ENCODE measurements around the gene ERCC3.
"Not testable (repeated sequence)": the region's sequence is repeated elsewhere in the genome, so short reads cannot be mapped to it uniquely, and the experiment has no call there.

ERCC3 gene

DNA sequence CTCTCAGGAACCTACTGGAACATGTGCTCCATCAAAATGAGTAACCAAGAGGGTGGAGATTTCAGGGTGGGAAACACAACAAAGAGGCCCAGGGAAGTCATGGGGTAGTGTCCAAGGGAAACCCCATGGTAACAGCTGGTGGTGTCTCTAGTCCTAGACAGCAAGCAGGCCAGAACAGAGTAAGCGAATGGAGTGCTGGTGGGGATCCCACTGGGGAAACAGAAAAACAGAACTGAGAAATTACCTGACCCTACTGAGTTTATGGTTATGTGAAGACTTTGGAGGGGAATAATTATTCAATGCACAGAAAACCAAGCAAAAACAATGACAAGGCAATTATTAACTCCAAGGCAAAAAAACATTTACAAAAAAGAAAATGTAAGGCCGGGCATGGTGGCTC lies 16.9 kb downstream of the ERCC3 start:
- no peak for DNase-seq

GRCh38 chr2:127275789-127276188 lies 18.2 kb downstream of the ERCC3 start:
- no peak for DNase-seq

DNA sequence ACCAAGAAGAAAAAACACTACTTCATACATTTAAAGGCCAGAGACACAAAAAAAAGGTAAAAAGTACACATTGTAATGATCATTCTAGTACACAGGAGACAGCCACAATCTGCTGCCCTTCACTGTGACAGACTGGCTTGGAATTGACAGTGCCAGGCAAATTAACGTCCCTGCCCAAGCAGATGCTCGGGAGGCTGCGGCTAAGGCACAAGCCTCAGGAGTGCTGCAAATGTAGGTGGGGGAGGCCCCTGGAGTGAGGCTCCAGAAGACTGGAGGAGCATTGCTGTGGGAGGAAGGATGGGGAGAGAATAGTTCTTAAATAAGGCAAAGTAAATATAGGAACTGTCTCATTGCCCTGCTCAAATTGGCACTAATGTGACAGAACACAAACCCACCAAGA lies 18.6 kb downstream of the ERCC3 start:
- DNase-seq = no peak

DNA sequence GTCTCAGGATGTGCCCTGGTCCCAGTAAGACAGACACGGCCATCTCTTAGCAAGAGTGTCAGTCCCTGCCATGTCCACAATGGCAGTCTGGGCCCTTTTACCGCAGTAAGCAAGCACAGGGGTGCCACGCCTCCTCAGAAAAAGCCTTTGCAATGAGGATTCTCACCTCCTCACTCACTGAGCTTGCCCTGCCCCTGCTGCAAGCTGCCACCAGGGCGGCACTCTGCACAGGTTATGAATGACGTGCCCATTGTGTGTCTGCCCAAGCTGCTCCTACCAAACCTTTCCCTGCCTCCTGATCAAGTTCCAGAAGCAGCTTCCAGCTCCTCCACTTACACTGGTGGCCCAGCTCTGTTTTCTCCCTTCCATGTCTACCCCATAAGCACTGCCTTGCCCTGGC lies 23.3 kb downstream of the ERCC3 start:
- DNase-seq = no peak

- DNase-seq = no peak
Measured at GRCh38 chr2:127261804-127262406, 32.0 kb downstream of the ERCC3 start.

DNA sequence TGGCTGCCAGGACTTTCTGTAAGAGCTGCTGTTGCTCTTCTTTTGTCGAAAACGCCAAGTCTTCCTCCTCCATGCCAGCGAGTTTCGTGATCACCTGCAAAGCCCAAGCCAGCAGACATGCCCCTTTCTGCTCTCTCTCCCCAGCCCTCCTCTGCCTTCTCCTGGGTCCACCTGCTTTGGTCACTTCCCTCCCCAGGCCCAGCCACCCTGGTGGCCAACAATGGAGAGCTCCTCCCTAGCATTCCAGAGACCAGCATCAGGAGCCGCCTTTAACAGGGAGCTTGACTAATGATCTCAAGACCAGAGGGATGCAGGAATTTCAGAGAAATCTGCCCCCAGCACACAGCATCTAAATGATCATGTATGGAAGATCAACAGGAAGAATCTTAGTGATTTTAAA lies 34.6 kb downstream of the ERCC3 start:
- DNase-seq = no peak

DNA sequence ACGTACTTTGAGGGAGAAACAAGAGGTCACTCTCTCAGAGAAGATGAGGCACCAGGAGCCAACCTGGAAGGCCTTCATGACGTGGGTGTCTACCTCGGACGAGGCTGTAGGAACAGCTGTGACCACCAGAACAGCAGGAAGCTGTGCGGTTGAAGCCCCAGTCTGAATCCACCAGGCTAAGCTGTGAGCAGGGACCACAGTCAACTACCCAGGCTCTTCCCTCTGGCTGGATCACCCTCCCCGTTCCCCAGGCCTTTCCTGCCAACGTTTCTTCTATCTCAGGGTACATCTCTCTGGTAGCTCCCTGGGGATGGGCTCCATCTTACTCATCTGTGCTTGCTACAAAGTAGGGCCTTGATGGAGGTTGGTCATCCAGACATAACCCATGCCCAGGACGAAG lies 37.1 kb downstream of the ERCC3 start:
- DNase-seq = no peak

GRCh38 chr2:127256381-127256780 lies 37.6 kb downstream of the ERCC3 start:
- DNase-seq = no peak

- no peak for DNase-seq
Measured at GRCh38 chr2:127255721-127256120, 38.2 kb downstream of the ERCC3 start.

- no peak for DNase-seq
Measured at GRCh38 chr2:127255146-127255545, 38.8 kb downstream of the ERCC3 start.

DNA sequence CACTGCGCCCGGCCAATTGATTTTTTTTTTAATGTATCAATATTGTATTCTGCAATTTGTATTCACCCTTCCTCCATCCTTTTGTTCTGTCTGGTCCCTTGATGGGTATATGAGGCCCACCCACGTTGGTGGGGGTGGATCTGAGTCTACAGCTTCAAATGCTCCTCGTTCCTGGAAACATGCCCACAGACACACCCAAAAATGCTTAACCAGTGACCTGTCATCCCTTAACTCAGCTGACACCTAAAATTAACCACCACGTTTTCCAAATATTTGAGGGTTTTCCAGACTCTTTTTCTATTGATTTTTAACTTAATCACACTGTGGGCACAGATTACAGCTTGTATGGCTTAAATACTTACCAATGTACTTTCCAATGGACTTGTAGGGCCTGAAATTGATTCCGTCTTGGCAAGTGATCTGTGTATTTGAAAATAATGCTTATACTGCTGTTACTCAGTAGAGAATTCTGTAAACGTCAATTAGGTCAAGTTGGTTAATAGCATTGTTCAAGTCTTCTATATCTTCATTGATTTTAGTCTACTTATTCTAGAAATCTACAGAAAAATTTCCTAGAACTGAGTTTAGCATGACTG lies 39.5 kb downstream of the ERCC3 start:
- no peak for DNase-seq

DNA sequence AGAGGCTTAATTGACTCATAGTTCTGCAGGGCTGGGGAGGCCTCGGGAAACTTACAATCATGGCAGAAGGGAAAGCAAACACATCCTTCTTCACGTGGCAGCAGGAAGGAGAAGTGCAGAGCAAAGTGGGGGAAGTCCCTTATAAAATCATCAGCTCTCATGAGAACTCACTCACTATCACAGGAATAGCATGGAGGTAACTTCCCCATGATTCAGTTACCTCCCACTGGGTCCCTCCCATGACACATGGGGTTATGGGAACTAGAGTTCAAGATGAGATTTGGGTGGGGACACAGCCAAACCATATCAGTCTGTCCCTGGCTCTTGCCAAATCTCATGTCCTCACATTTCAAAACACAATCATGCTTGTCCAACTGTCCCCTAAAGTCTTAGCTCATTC lies 52.8 kb downstream of the ERCC3 start:
- DNase-seq = not testable (repeated sequence)

DNA sequence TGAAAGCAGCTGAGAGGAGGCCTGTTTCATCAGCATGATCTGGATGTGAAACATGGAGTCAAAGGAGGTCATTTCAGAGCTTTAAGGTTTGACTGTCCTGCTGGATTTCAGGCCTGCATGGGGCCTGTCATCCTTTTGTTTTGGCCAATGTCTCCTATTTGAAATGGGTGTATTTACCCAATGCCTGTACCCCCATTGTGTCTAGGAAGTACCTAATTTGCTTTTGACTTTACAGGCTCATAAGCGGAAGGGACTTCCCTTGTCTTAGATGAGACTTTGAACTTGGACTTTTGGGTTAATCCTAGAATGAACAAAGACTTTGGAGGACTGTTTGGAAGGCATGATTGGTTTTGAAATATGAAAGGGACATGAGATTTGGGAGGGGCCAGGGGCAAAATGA lies 54.5 kb downstream of the ERCC3 start:
- DNase-seq = no peak

GRCh38 chr2:127237768-127238167 lies 56.2 kb downstream of the ERCC3 start:
- DNase-seq = not testable (repeated sequence)

DNA sequence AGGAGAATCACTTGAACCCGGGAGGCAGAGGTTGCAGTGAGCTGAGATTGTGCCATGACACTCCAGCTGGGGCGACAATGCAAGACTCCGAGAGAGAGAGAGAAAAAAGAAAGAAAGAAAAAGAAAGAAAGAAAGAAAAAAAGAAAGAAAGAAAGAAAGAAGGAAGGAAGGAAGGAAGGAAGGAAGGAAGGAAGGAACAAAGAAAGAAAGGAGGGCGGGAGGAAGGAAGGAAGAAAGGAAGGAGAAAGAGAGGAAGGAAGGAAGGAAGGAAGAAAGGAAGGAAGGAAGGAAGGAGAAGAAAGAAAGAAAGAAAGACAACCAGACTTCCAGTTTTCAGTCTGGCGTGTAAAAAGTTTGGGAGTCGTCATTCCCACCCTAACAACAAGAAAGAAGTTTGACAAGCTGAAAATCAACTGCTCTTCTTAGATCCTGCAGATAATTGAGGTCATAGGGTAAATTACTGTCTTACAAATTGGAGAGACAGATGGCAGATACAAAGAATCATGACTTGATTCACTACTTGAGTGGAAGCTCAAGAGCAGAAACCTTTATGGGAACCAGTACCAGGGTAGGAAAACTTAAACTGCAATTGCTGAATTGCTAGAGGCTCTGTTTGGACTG lies 58.8 kb downstream of the ERCC3 start:
- DNase-seq = no peak

DNA sequence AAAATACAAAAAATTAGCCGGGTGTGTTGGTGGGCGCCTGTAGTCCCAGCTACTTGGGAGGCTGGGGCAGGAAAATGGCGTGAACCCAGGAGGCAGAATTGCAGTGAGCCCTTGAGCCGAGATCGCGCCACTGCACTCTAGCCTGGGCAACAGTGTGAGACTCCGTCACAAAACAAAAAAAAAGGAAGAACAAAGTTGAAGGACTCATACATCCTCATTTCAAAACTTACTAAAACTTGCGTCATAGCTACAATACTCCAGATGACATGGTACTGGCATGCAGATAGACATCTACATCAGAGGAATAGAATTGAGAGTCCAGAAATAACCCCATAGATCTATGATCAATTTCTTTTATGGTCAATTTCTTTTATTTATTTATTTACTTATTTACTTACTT lies 60.2 kb downstream of the ERCC3 start:
- no peak for DNase-seq

GRCh38 chr2:127231130-127231865 lies 62.6 kb downstream of the ERCC3 start:
- no peak for DNase-seq

DNA sequence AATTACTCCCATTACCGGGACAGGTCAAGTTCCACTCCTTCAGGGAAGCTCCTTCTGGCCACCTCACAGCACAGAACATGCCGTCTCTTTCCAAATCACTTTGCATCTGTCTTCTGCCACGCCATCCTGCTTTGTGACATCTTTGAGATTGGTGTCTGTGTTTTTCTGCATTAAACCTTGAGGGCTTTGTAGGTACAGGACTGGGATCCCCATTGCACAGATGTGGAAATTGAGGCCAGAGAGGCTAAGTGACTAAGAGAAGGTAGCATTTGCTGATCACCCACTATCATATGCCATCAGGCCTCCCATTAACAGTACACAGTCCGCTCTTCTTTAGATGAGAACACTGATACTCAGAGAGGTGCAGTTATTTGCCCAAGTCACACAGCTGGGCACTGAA lies 64.4 kb downstream of the ERCC3 start:
- no peak for DNase-seq

DNA sequence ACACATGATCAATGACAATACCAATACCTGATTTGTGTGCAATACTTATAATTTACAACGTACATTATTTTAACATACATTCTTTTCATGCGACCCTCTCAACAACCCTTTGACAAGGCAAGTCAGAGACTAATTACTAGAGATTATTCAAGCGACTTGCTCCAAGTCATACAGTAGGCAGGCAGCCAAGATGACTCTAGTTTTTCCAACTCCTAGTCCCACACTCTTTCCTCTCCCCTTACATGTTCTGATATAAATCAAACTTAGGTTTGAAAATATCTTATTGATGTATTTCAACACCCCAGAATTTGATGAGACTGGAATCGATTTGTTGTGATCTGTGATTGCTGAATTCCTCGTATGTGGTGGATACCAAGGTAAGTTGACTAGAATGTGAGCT lies 65.8 kb downstream of the ERCC3 start:
- DNase-seq = no peak

DNA sequence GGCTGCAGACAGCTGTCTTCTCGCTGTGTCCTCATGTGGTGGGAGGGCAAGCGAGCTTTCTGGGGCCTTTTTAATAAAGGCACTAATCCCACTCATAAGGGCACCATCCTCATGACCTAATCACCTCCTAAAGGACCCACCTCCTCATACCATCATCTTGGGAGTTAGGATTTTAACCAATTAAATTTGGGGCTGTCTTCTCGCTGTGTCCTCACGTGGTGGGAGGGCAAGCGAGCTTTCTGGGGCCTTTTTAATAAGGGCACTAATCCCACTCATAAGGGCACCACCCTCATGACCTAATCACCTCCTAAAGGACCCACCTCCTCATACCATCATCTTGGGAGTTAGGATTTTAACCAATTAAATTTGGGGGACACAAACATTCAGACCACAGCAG lies 66.7 kb downstream of the ERCC3 start:
- not testable (repeated sequence) for DNase-seq

DNA sequence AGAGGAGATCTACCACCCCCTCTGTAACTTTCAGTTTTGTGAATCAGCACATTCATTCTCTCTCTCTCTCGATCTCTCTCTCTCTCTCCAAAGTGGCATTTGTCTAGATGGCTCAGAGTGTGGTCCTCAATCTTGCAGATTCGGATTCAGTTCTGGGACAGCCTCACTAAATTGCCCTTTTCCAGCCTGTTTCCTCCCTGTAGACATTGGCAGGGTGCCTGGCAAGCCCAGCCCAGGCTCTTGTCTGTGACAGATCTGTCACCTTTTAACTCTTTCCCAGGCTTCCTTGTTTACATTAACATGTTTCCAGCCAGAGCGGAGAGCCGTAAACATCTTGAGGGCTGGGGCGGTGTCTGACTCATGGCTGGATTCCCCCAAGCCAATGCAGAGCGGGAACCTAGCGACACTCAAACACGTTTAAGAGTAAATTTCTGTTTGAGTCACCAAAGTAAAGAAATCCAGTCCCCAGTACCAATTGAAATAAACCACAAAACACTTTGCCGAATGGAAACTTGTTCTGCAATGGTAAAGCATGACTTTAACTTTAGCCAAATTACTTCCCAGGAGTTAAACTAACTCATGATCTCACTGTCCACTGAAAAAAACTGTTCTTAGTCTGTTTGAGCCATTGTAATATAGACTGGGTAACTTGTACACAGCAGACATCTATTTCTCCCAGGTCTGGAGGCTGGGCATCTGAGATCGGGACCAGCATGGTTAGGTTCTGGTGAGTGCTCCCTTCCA lies 67.3 kb downstream of the ERCC3 start:
- peak; percentile 40 for DNase-seq

DNA sequence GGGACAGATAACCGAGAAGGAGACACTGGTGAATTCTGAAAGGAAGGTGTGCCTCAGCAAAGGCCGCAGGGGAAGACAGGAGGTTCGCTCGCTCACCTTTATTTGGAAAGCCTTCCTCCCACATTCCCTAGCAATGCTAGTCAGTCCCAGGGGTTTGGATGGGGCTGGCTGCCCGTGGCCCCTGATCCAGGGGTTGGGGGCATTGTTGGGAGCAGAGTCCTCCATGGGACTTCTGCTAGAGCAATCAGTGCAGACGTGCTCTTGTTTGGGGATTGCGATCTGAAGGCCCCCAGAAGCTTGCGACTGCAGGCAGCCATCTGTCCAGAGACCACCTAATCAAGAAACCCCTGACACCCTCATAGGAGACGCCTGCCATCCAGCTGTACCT lies 67.8 kb downstream of the ERCC3 start:
- DNase-seq = no peak

DNA sequence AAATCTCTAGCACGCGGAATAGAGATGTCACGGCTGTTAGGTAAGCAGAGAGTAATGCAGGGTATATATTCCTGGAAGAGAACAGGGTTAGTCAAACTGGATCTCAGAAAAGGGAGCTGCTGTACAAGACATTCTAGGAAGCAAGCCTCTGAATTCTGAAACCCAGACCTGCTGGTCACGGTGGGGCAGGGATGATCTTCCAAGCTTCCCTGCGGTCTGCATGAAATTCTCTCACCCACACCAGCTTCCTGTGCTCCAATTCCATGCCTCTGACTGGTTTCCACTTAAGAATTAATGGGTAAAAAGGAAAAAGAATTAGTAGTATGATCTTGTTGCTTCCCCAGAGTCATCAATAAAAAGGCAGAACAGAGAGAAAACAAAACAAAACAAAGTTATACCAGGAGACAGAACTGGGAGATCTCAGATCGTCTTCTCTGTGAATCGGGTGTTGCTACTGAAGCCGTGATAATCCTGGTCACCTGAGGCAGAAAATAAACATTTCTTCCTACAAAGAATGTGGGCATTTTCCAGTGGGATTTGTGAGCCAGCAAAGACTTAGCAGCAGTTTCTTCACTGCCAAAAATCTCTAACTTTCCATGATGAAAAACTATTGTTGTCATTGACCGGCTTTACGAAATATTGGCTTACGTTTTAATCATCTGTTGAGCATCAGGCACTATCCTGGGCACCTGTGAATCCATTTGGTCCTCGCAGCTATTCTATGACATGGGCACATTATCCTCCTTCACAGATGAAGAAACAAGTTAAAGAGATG lies 68.6 kb downstream of the ERCC3 start:
- no peak for DNase-seq

Measured in SHP77 treated with DMSO at 0.1 percent for 48 hours (cell line).